ENCODE results near the gene GSTA1. TPM values are rescaled to one million over a fixed set of nuclear protein-coding genes. Genes with fewer than 3 reads are reported as not detected.

GSTA1 gene
- polyA plus RNA-seq, 3 donors = not detected

DNA sequence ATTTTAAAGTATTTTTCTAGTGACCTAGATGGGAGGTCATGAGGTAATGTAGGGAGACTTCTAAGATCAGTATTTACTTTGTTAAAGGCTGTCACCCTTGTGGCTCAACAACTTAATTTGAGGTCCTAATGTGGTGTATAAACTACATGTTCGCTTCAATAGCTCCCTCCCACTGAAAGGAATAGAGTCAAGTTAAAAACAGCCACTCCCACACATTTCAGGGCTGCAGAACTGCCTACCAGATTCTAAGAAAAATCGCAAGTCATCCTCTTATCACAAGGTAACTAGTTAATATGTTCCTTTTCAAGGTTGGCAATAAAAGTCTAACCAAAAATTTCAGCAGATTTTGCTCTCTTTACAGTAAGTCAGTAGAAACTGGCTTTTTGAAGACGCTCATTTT lies 15.1 kb downstream of the GSTA1 start:
- no peak overlapping the region for H2AFZ ChIP-seq (ENCODE audit: insufficient read depth, low read depth, low read length, poor library complexity, severe bottlenecking)
- H3K4me1 Mint-ChIP-seq = no peaks in the 10 kb centered on the region
- H3K27me3 Mint-ChIP-seq (ENCODE audit: low read depth in 3 of 3) = peaks cover 0 to 2% (median 1%) of the 10 kb centered on the region in 3 donors
- H3K36me3 ChIP-seq (replicated peaks in 1 of 2; ENCODE audit: control insufficient read depth in 1 of 2, insufficient read depth in 2 of 2, low read length in 2 of 2) = no peaks in the 10 kb centered on the region
- no peaks in the 10 kb centered on the region for H3K27me3 ChIP-seq (ENCODE audit: control insufficient read depth in 2 of 2, insufficient read depth in 2 of 2, low read length in 2 of 2)
- no peak overlapping the region for H3K4me3 ChIP-seq (replicated peaks in 1 of 3; ENCODE audit: low read depth in 2 of 3, low read length in 3 of 3)
- H3K9me3 ChIP-seq (replicated peaks in 1 of 2; ENCODE audit: control insufficient read depth in 1 of 2, insufficient read depth in 1 of 2, low read length in 2 of 2) = peaks cover 0 to 9% of the 10 kb centered on the region in 2 donors
- H3K79me2 ChIP-seq (ENCODE audit: insufficient read depth, low read length) = no peaks in the 10 kb centered on the region
- H3K9me3 Mint-ChIP-seq = peaks cover 13 to 23% (median 18%) of the 10 kb centered on the region in 7 donors
- no peaks in the 10 kb centered on the region for H3K4me1 ChIP-seq (ENCODE audit: control insufficient read depth in 1 of 2, insufficient read depth in 2 of 2, low read length in 2 of 2)
- H3K36me3 Mint-ChIP-seq = no peaks in the 10 kb centered on the region
- no peaks in the 10 kb centered on the region for H4K20me1 ChIP-seq (ENCODE audit: insufficient read depth, low read length)
- no peak overlapping the region for H3K27ac ChIP-seq (ENCODE audit: low read depth in 1 of 2, low read length in 2 of 2)
- no peak for DNase-seq
- TF ChIP-seq, protein P1, sequence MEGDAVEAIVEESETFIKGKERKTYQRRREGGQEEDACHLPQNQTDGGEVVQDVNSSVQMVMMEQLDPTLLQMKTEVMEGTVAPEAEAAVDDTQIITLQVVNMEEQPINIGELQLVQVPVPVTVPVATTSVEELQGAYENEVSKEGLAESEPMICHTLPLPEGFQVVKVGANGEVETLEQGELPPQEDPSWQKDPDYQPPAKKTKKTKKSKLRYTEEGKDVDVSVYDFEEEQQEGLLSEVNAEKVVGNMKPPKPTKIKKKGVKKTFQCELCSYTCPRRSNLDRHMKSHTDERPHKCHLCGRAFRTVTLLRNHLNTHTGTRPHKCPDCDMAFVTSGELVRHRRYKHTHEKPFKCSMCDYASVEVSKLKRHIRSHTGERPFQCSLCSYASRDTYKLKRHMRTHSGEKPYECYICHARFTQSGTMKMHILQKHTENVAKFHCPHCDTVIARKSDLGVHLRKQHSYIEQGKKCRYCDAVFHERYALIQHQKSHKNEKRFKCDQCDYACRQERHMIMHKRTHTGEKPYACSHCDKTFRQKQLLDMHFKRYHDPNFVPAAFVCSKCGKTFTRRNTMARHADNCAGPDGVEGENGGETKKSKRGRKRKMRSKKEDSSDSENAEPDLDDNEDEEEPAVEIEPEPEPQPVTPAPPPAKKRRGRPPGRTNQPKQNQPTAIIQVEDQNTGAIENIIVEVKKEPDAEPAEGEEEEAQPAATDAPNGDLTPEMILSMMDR (IDR thresholded peaks at IDR 0.05) = no peak
- no peak overlapping the region for H3K27ac Mint-ChIP-seq
- no peak overlapping the region for H3K9ac ChIP-seq (ENCODE audit: insufficient read depth, low read length, poor library complexity, severe bottlenecking)
- WGBS (ENCODE audit: insufficient coverage) = 67% methylated on average over 1 of the region's 3 CpGs
- H3K4me3 Mint-ChIP-seq = no peak overlapping the region
- H3K4me2 ChIP-seq (replicated peaks; ENCODE audit: extremely low read depth, low read length, poor library complexity, severe bottlenecking) = no peak overlapping the region
- intact Hi-C loops (cut with micrococcal nuclease) = no loop called here

DNA sequence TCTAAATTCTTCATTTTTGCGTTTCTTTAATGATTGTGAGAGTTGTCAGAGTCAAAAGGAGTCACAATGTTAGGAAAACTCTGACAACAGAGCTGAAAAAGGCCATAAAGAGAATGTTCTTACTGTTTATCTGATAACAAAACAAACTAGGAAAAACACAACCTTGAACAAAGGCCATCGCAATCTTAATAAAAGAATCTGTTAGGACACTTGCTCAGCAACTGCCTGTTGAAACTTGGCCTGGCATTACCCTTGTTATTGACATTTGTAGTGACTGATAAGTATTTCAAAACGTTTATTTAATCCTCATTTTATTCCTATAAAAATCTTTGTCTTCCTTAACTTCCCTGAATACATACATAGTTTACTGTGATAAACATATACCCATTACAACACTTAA lies 15.7 kb downstream of the GSTA1 start:
- no peak overlapping the region for H3K27ac Mint-ChIP-seq

More for the DNA sequence above, 15.7 kb downstream of the GSTA1 start:
- TF ChIP-seq, protein P1 (IDR thresholded peaks at IDR 0.05) = no peak
- Mint-ChIP-seq H3K9me3 (peaks cover 8 to 23% (median 18%) of the 10 kb centered on the region in 7 donors), H3K36me3 (no peaks in the 10 kb centered on the region), H3K4me1 (no peaks in the 10 kb centered on the region), H3K27me3 (ENCODE audit: low read depth in 3 of 3) (peaks cover 0 to 2% (median 1%) of the 10 kb centered on the region in 3 donors), H3K4me3 (no peak overlapping the region)
- Histone ChIP-seq H2AFZ (ENCODE audit: insufficient read depth, low read depth, low read length, poor library complexity, severe bottlenecking) (no peak overlapping the region), H3K79me2 (ENCODE audit: insufficient read depth, low read length) (no peaks in the 10 kb centered on the region), H3K27ac (ENCODE audit: low read depth in 1 of 2, low read length in 2 of 2) (no peak overlapping the region), H3K9ac (ENCODE audit: insufficient read depth, low read length, poor library complexity, severe bottlenecking) (no peak overlapping the region), H3K4me2 (replicated peaks; ENCODE audit: extremely low read depth, low read length, poor library complexity, severe bottlenecking) (no peak overlapping the region), H4K20me1 (ENCODE audit: insufficient read depth, low read length) (no peaks in the 10 kb centered on the region), H3K27me3 (ENCODE audit: control insufficient read depth in 2 of 2, insufficient read depth in 2 of 2, low read length in 2 of 2) (no peaks in the 10 kb centered on the region), H3K9me3 (replicated peaks in 1 of 2; ENCODE audit: control insufficient read depth in 1 of 2, insufficient read depth in 1 of 2, low read length in 2 of 2) (peaks cover 0 to 9% of the 10 kb centered on the region in 2 donors), H3K4me1 (ENCODE audit: control insufficient read depth in 1 of 2, insufficient read depth in 2 of 2, low read length in 2 of 2) (no peaks in the 10 kb centered on the region), H3K4me3 (replicated peaks in 1 of 3; ENCODE audit: low read depth in 2 of 3, low read length in 3 of 3) (no peak overlapping the region), H3K36me3 (replicated peaks in 1 of 2; ENCODE audit: control insufficient read depth in 1 of 2, insufficient read depth in 2 of 2, low read length in 2 of 2) (no peaks in the 10 kb centered on the region)
- intact Hi-C loops (cut with micrococcal nuclease) = no loop called here
- WGBS (ENCODE audit: insufficient coverage) = no CpG with 5 or more reads among the region's 3 CpGs
- DNase-seq = no peak
